ENCODE results near the gene MGME1. TPM values are rescaled to one million over a fixed set of nuclear protein-coding genes. Genes with fewer than 3 reads are reported as not detected.
A peak's percentile ranks its signal among the peaks of the same experiment; 100 is the strongest.

The MGME1 gene
- total RNA-seq, 3 donors from 2014 or later, result 10.9 to 25.9 (median 22.3) TPM

DNA sequence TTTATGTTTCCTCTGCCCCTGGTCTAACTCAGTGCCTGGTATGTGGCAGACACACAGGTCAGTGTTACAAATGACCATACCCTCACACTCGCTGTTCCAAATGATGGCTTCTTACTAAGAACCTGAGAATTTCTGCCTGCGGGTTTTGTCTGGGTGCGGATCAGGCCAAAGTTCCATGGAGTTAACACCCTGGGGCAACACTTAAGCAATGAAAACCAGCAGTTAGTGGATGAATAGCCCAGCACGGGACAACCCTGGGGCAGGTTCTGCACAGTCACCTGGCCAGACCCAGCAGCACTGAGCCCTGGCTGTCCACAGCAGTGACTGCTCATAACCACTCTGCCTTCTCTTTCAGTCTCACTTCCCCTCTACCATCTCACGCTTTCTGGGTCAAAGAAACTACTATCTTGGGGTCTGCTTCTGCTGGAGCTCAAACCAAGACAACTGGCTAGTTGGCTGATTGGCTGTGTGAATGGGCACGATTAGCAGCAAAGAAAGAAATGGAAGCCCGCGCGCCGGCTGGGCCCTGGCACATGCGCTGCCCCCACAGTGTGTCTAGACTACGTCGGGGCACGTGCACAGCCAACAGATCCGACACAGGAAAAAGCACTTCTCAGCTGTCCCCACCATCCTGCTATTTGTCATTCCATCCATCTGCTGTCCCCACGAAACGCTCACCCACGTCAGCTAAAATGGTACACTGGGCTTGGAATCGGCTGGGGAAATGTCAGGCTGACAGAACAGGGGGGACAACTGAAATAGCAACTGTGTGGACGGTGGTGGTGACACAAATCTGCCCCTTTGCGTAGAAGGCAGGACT is 36.6 kb downstream of the MGME1 start:
- H3K4me3 ChIP-seq, result no peak overlapping the region
- no peak for DNase-seq
- no peaks in the 10 kb centered on the region for H3K36me3 ChIP-seq (ENCODE audit: low read depth)
- H3K9me3 ChIP-seq, result no peaks in the 10 kb centered on the region
- peak; percentile 64 for ATAC-seq
- intact Hi-C loops (cut with DNase I, micrococcal nuclease), result no loop called here
- TF ChIP-seq, protein P1, sequence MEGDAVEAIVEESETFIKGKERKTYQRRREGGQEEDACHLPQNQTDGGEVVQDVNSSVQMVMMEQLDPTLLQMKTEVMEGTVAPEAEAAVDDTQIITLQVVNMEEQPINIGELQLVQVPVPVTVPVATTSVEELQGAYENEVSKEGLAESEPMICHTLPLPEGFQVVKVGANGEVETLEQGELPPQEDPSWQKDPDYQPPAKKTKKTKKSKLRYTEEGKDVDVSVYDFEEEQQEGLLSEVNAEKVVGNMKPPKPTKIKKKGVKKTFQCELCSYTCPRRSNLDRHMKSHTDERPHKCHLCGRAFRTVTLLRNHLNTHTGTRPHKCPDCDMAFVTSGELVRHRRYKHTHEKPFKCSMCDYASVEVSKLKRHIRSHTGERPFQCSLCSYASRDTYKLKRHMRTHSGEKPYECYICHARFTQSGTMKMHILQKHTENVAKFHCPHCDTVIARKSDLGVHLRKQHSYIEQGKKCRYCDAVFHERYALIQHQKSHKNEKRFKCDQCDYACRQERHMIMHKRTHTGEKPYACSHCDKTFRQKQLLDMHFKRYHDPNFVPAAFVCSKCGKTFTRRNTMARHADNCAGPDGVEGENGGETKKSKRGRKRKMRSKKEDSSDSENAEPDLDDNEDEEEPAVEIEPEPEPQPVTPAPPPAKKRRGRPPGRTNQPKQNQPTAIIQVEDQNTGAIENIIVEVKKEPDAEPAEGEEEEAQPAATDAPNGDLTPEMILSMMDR (IDR thresholded peaks at IDR 0.05), result no peak
- H3K4me1 ChIP-seq (ENCODE audit: low read depth), result no peaks in the 10 kb centered on the region

DNA sequence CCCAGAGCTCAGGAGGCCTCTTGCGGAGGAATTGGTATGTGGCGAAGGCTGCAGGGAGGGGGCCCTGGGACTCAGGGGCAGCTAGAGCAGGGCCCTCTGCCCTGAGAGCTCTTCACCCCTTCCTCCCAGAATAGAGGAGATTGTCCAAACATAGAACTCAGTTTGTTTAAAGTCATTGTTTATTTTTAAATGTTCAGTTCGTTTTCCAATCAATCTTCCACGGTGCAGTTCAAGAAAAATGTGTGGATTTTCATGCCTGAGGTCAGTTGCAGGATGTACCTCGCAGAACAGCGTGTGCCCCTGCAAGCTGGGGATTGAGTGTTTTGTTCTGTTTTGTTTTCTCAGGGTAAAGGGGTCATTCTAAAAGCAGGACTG is 37.2 kb downstream of the MGME1 start:
- intact Hi-C loops (cut with DNase I, micrococcal nuclease), result no loop called here
- TF ChIP-seq, protein P1 (IDR thresholded peaks at IDR 0.05), result no peak
- ATAC-seq (no peak), DNase-seq (no peak)
- H3K4me1 ChIP-seq (ENCODE audit: low read depth), result no peaks in the 10 kb centered on the region
- H3K4me3 ChIP-seq, result no peak overlapping the region
- no peaks in the 10 kb centered on the region for H3K9me3 ChIP-seq
- H3K36me3 ChIP-seq (ENCODE audit: low read depth), result no peaks in the 10 kb centered on the region

DNA sequence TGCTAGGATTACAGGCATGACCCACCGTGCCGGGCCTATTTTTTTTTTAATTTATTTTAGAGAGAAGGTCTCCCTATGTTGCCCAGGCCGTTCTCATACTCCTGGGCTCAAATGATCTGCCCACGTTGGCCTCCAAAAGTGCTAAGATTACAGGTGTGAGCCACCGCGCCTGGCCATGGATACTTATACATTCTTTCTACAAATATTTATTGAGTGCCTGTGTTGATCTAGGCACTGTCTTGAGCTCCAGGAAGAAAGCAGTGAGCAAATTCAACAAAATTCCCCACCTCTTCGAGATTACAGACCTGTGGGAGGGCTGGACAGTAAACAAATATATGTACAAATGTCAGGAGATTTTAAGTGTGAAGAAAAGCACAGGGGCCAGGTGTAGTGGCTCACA is 37.9 kb downstream of the MGME1 start:
- ATAC-seq (peak; percentile 35), DNase-seq (no peak)
- Histone ChIP-seq H3K4me3 (no peak overlapping the region), H3K4me1 (ENCODE audit: low read depth) (no peaks in the 10 kb centered on the region), H3K36me3 (ENCODE audit: low read depth) (no peaks in the 10 kb centered on the region), H3K9me3 (no peaks in the 10 kb centered on the region)
- TF ChIP-seq, protein P1 (IDR thresholded peaks at IDR 0.05), result no peak
- intact Hi-C loops (cut with DNase I, micrococcal nuclease), result no loop called here

DNA sequence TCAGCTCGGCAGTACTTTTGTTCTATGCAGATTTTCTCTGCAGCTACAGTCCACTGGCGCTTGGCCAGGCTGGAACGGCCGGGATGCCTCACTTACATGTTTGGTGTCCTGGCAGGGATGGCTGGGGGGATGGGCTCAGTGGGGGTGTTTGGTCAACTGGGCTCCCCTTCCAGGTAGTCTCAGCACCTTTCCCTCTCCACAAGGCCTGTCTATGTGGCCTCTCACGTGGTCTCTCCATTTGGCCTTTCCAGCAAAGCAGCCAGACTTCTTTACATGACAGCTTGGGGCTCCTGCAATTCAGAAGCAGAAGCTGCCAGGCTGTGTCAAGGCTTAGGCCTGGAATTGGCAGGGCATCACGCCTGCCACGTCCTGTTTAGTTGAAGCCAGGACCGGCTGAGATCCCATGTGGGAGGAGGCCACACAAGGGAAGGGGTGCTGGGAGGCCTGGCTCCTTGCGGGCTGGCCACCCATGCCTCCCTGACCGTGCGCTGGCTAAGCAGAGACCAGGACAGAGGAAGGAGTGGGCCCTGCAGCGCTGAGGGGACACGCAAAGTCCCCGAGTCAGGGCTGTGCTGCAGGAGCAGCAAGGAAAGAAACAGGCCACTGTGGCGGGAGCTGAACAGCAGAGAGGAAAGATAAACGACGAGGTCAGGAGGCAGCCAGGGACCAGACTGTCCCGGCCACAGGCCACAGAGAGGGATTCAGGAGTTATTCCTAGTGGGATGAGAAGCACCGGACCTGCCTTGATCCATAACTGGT is 38.9 kb downstream of the MGME1 start:
- Histone ChIP-seq H3K4me3 (no peak overlapping the region), H3K36me3 (ENCODE audit: low read depth) (no peaks in the 10 kb centered on the region), H3K4me1 (ENCODE audit: low read depth) (no peaks in the 10 kb centered on the region), H3K9me3 (no peaks in the 10 kb centered on the region)
- ATAC-seq (peak; percentile 9), DNase-seq (no peak)
- intact Hi-C loops (cut with DNase I, micrococcal nuclease), result no loop called here
- TF ChIP-seq, protein P1 (IDR thresholded peaks at IDR 0.05), result no peak

GRCh38 chr20:18009116-18009515 is 40.3 kb downstream of the MGME1 start:
- TF ChIP-seq, protein P1 (IDR thresholded peaks at IDR 0.05), result no peak
- ATAC-seq, result no peak
- intact Hi-C loops (cut with DNase I, micrococcal nuclease), result no loop called here
- DNase-seq, result no peak
- Histone ChIP-seq H3K36me3 (ENCODE audit: low read depth) (no peaks in the 10 kb centered on the region), H3K9me3 (no peaks in the 10 kb centered on the region), H3K4me3 (no peak overlapping the region), H3K4me1 (ENCODE audit: low read depth) (no peaks in the 10 kb centered on the region)

All from mucosa of descending colon (tissue), 3 donors.